H1 (cell line): ENCODE results near the gene GPHB5. TPM values are rescaled to one million over a fixed set of nuclear protein-coding genes. Genes with fewer than 3 reads are reported as not detected.

Experiments
- EGR1 ChIP-seq: IDR thresholded peaks from 2 replicates; pipeline ENCODE4 v1.6.1; 2011; ENCODE audit warnings: low read depth, low read length, borderline replicate concordance
- NANOG ChIP-seq: IDR thresholded peaks from 2 replicates; pipeline ENCODE4 v1.6.1; 2011; ENCODE audit warnings: low read length, low read depth, mild to moderate bottlenecking, inconsistent platforms; ENCODE audit not compliant: insufficient read depth, poor library complexity, severe bottlenecking
- POU5F1 ChIP-seq: IDR thresholded peaks from 2 replicates; pipeline ENCODE4 v1.6.1; 2011; ENCODE audit warnings: low read depth, mild to moderate bottlenecking, low read length, moderate library complexity
- RNF2 ChIP-seq: fragments of 200-900, 300-1000 bp; sonication (generic); IDR thresholded peaks from 2 replicates; pipeline ENCODE4 v1.7.1; 2016; ENCODE audit warnings: borderline replicate concordance, low read depth, mild to moderate bottlenecking, antibody characterized with exemption, low read length; ENCODE audit not compliant: poor library complexity, severe bottlenecking; ENCODE audit errors: missing control alignments
- polyA plus RNA-seq, 7 experiments: library from polyadenylated mRNA; depleted of rRNA in 3 of 7; stranded (reverse) in 5 of 7; unstranded in 2 of 7; fragments of >200 nt in 5 of 7; fragments of 200-250 nt in 2 of 7; gene quantifications; 1 replicate in 5 of 7; 2 replicates in 1 of 7; 4 replicates in 1 of 7; pipeline versions ENCODE4 v1.2.1 to v1.2.3, GENCODE V29; 2011 to 2013; ENCODE audit warnings: missing spikeins in 2 of 7, mixed read lengths in 2 of 7
- total RNA-seq: library from RNA; stranded (reverse); fragmentation: NEBNext Ultra II Directional; extraction: Animal tissue kit (Norgen Biotek cat#: 25700); gene quantifications from 2 replicates; pipeline ENCODE4 v1.2.1, GENCODE V29; 2021
- TF ChIP-seq, protein P1 (sequence below): IDR thresholded peaks from 2 replicates; pipeline ENCODE4 v1.6.1; 2012; ENCODE audit warnings: low read length, inconsistent platforms

Gene GPHB5
- total and polyA plus RNA-seq, 2 of the 8 experiments (the other 6 are each of a cell fraction or from before 2014, with no cell fraction given): not detected

DNA sequence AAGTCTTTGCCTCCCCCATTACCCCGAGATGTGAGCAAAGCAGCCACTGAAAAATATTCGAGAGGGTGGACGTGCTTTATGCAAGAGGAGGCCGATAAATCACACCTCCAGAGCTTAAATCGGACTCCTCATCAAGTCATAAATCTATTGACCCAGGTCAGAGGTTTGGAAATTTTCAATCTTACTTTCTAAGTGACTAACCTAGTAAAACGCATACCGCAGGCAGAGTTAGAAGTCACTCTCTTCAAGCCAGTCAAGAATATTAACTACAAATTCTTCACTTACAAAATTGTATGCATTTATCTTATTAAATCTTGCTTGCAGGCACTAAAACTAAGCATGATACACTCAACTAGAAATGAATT is 34.9 kb downstream of the GPHB5 start (continued):
- TF ChIP-seq, protein P1, sequence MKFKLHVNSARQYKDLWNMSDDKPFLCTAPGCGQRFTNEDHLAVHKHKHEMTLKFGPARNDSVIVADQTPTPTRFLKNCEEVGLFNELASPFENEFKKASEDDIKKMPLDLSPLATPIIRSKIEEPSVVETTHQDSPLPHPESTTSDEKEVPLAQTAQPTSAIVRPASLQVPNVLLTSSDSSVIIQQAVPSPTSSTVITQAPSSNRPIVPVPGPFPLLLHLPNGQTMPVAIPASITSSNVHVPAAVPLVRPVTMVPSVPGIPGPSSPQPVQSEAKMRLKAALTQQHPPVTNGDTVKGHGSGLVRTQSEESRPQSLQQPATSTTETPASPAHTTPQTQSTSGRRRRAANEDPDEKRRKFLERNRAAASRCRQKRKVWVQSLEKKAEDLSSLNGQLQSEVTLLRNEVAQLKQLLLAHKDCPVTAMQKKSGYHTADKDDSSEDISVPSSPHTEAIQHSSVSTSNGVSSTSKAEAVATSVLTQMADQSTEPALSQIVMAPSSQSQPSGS: no peak
- TF ChIP-seq POU5F1: no peak
- no peak for TF ChIP-seq NANOG
- TF ChIP-seq RNF2: no peak
- no peak for TF ChIP-seq EGR1
